Osteoblast (primary cell): Measurements from ENCODE around the gene NDUFS2. TPM values are rescaled to one million over a fixed set of nuclear protein-coding genes. Genes with fewer than 3 reads are reported as not detected.

Source experiments
- DNase-seq: peaks from one replicate; pipeline ENCODE4 v3.0.0; 2011; ENCODE audit warnings: low spot score, mixed read lengths; ENCODE audit not compliant: insufficient read length; ENCODE audit errors: missing footprints
- H2AFZ ChIP-seq: 2 replicates; pipeline ENCODE4 v1.6.0; 2011; ENCODE audit warnings: mild to moderate bottlenecking, low read length
- H3K27ac ChIP-seq: 2 replicates; pipeline ENCODE4 v1.5.1; 2011; ENCODE audit warnings: mild to moderate bottlenecking, low read depth, low read length, moderate library complexity
- H3K27me3 ChIP-seq: 2 replicates; pipeline ENCODE4 v1.6.0; 2012; ENCODE audit warnings: mild to moderate bottlenecking, control low read depth, inconsistent platforms, low read length, moderate library complexity; ENCODE audit not compliant: insufficient read depth
- H3K36me3 ChIP-seq: 2 replicates; pipeline ENCODE4 v1.5.1; 2011; ENCODE audit warnings: mild to moderate bottlenecking, low read length, control low read depth, moderate library complexity; ENCODE audit not compliant: insufficient read depth
- H3K4me1 ChIP-seq: 2 replicates; pipeline ENCODE4 v1.5.1; 2011; ENCODE audit warnings: mild to moderate bottlenecking, low read length, control low read depth, moderate library complexity; ENCODE audit not compliant: insufficient read depth
- H3K4me2 ChIP-seq: 2 replicates; pipeline ENCODE4 v1.6.0; 2011; ENCODE audit warnings: mild to moderate bottlenecking, low read length; ENCODE audit not compliant: insufficient read depth
- H3K4me3 ChIP-seq: fragments of 200-600 bp; sonication (generic); 3 replicates; pipeline ENCODE4 v1.5.1; 2012; ENCODE audit warnings: mild to moderate bottlenecking, low read length, inconsistent platforms; ENCODE audit not compliant: insufficient read depth
- H3K79me2 ChIP-seq: 2 replicates; pipeline ENCODE4 v1.6.0; 2012; ENCODE audit warnings: mild to moderate bottlenecking, low read length, control low read depth, inconsistent platforms; ENCODE audit not compliant: insufficient read depth
- H3K9me3 ChIP-seq: 2 replicates; pipeline ENCODE4 v1.5.1; 2011; ENCODE audit warnings: low read depth, low read length, control low read depth
- H4K20me1 ChIP-seq: 2 replicates; pipeline ENCODE4 v1.6.0; 2012; ENCODE audit warnings: mild to moderate bottlenecking, low read length, control low read depth; ENCODE audit not compliant: insufficient read depth
- total RNA-seq: library from RNA; depleted of rRNA; stranded (reverse); fragments of >200 nt; gene quantifications from 2 replicates; pipeline ENCODE4 v1.2.3, GENCODE V29; 2012
- TF ChIP-seq, protein P1 (sequence below): IDR thresholded peaks from 2 replicates; pipeline ENCODE4 v1.5.1; 2011; ENCODE audit warnings: mild to moderate bottlenecking, low read depth, low read length, moderate library complexity; ENCODE audit errors: extremely low read depth

Gene NDUFS2
- total RNA-seq, 1 donor, result 103 TPM

DNA sequence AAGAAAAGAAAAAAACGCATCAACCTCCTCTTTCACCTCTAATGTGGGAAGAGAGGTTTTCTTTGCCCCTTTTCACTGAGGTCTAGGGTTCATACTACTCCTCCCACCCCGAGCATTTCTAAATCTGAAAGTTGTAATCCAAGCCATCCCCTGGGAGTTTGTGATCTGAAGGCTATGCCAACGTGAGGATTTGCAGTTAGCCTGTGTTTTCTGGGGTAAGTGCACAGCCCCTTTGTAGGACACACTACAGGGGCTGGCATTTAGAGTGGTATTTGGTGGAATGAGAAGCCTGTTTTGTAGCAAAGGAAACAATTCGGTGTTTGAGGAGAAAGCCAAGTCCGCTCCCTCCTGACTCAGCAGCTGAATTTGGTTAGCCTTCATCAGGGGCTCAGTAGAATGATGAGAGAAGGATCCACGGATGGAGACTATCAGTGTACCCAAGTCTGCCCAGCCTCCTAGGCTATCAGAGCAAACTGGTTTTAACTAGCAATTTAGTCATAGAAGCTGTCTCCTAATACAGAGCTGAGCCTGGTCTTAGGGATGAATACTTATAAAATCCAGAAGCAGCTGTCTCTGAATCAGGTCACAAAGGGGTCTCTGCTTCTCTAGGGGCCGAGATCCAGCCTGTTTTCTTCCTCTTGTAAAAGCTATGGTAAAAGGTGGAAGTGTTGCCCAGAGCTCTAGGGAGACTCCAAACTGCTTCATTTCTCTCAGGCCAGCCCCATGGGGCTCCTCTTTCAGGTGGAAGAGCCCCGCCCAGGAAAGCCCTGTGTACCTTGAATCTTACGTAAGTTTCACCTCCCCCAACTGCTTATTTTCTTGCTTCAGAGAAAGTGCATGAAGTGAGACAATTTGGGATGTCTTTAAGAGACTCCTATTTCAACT, 58.5 kb downstream of the NDUFS2 start:
- TF ChIP-seq, protein P1, sequence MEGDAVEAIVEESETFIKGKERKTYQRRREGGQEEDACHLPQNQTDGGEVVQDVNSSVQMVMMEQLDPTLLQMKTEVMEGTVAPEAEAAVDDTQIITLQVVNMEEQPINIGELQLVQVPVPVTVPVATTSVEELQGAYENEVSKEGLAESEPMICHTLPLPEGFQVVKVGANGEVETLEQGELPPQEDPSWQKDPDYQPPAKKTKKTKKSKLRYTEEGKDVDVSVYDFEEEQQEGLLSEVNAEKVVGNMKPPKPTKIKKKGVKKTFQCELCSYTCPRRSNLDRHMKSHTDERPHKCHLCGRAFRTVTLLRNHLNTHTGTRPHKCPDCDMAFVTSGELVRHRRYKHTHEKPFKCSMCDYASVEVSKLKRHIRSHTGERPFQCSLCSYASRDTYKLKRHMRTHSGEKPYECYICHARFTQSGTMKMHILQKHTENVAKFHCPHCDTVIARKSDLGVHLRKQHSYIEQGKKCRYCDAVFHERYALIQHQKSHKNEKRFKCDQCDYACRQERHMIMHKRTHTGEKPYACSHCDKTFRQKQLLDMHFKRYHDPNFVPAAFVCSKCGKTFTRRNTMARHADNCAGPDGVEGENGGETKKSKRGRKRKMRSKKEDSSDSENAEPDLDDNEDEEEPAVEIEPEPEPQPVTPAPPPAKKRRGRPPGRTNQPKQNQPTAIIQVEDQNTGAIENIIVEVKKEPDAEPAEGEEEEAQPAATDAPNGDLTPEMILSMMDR, result no peak
- H3K36me3 ChIP-seq, result no peaks in the 10 kb centered on the region
- no peaks in the 10 kb centered on the region for H3K9me3 ChIP-seq
- H3K4me3 ChIP-seq, result no peak overlapping the region
- H3K79me2 ChIP-seq, result no peaks in the 10 kb centered on the region
- H3K27ac ChIP-seq, result no peak overlapping the region
- H4K20me1 ChIP-seq, result no peaks in the 10 kb centered on the region
- H3K4me2 ChIP-seq, result peak overlapping the region; percentile 7
- no peak for DNase-seq
- peaks cover 6% of the 10 kb centered on the region for H3K4me1 ChIP-seq
- no peak overlapping the region for H2AFZ ChIP-seq
- peaks cover 41% of the 10 kb centered on the region for H3K27me3 ChIP-seq

- H2AFZ ChIP-seq, result no peak overlapping the region
- H3K4me1 ChIP-seq, result peaks cover 12% of the 10 kb centered on the region
- H3K36me3 ChIP-seq, result no peaks in the 10 kb centered on the region
- H3K27me3 ChIP-seq, result peaks cover 41% of the 10 kb centered on the region
- no peak overlapping the region for H3K4me2 ChIP-seq
- H3K79me2 ChIP-seq, result no peaks in the 10 kb centered on the region
- DNase-seq, result no peak
- H3K27ac ChIP-seq, result no peak overlapping the region
- TF ChIP-seq, protein P1, result no peak
- no peak overlapping the region for H3K4me3 ChIP-seq
- no peaks in the 10 kb centered on the region for H3K9me3 ChIP-seq
- H4K20me1 ChIP-seq, result no peaks in the 10 kb centered on the region
These were observed 59.4 kb downstream of the NDUFS2 start for GRCh38 chr1:161261261-161262235.

Other genes starting within 250 kb of the NDUFS2 start
- gene ITLN2, start 247.6 kb upstream of the NDUFS2 start, total RNA-seq, result not detected in 2 replicates
- gene F11R, start 181.2 kb upstream of the NDUFS2 start, total RNA-seq, result 0.72 and 1.2 TPM in 2 replicates
- gene TSTD1, start 163.4 kb upstream of the NDUFS2 start, total RNA-seq, result 0.72 and 1.8 TPM in 2 replicates
- gene USF1, start 156.4 kb upstream of the NDUFS2 start, total RNA-seq, result 45.7 and 47.4 TPM in 2 replicates
- under 0.01 TPM in 1 of 2 replicates, not detected in the other for gene ARHGAP30, start 132.5 kb upstream of the NDUFS2 start, total RNA-seq
- under 0.01 TPM in 2 replicates for gene NECTIN4, start 112.8 kb upstream of the NDUFS2 start, total RNA-seq
- gene KLHDC9, start 104.0 kb upstream of the NDUFS2 start, total RNA-seq, result 1.4 and 1.5 TPM in 2 replicates
- gene PFDN2, start 84.3 kb upstream of the NDUFS2 start, total RNA-seq, result 17.7 and 27.9 TPM in 2 replicates
- 23.9 and 28.0 TPM in 2 replicates for gene NIT1, start 84.3 kb upstream of the NDUFS2 start, total RNA-seq
- gene DEDD, start 69.7 kb upstream of the NDUFS2 start, total RNA-seq, result 36.6 and 41.0 TPM in 2 replicates
- gene UFC1, start 48.4 kb upstream of the NDUFS2 start, total RNA-seq, result 87.5 and 95.2 TPM in 2 replicates
- gene USP21, start 42.9 kb upstream of the NDUFS2 start, total RNA-seq, result 8.0 and 9.1 TPM in 2 replicates
- gene PPOX, start 35.9 kb upstream of the NDUFS2 start, total RNA-seq, result 15.9 and 19.5 TPM in 2 replicates
- gene B4GALT3, start 24.9 kb upstream of the NDUFS2 start, total RNA-seq, result 18.5 and 18.9 TPM in 2 replicates
- gene ADAMTS4, start 3.3 kb upstream of the NDUFS2 start, total RNA-seq, result 1.4 and 3.5 TPM in 2 replicates
- 0.29 and 0.72 TPM in 2 replicates for gene FCER1G, start 12.9 kb downstream of the NDUFS2 start, total RNA-seq
- not detected in 2 replicates for gene APOA2, start 21.3 kb downstream of the NDUFS2 start, total RNA-seq
- gene TOMM40L, start 23.7 kb downstream of the NDUFS2 start, total RNA-seq, result 6.5 and 8.8 TPM in 2 replicates
- gene NR1I3, start 35.8 kb downstream of the NDUFS2 start, total RNA-seq, result not detected in 2 replicates
- not detected in 2 replicates for gene PCP4L1, start 56.4 kb downstream of the NDUFS2 start, total RNA-seq
- gene MPZ, start 107.6 kb downstream of the NDUFS2 start, total RNA-seq, result 0.88 and 2.2 TPM in 2 replicates
- 20.3 and 26.5 TPM in 2 replicates for gene SDHC, start 112.0 kb downstream of the NDUFS2 start, total RNA-seq
- not detected in 2 replicates for gene CFAP126, start 165.5 kb downstream of the NDUFS2 start, total RNA-seq